GM21717 (cell line): ENCODE results near the gene KRTAP9-1.
"Not testable (repeated sequence)": the region's sequence is repeated elsewhere in the genome, so short reads cannot be mapped to it uniquely, and the experiment has no call there.

Experiments used
- ATAC-seq: cut with Tn5 transposase; IDR thresholded peaks from one replicate; pipeline ENCODE4 v1.9.1; 2021; ENCODE audit warnings: mild to moderate bottlenecking, moderate library complexity; ENCODE audit not compliant: unreplicated experiment

KRTAP9-1 gene

DNA sequence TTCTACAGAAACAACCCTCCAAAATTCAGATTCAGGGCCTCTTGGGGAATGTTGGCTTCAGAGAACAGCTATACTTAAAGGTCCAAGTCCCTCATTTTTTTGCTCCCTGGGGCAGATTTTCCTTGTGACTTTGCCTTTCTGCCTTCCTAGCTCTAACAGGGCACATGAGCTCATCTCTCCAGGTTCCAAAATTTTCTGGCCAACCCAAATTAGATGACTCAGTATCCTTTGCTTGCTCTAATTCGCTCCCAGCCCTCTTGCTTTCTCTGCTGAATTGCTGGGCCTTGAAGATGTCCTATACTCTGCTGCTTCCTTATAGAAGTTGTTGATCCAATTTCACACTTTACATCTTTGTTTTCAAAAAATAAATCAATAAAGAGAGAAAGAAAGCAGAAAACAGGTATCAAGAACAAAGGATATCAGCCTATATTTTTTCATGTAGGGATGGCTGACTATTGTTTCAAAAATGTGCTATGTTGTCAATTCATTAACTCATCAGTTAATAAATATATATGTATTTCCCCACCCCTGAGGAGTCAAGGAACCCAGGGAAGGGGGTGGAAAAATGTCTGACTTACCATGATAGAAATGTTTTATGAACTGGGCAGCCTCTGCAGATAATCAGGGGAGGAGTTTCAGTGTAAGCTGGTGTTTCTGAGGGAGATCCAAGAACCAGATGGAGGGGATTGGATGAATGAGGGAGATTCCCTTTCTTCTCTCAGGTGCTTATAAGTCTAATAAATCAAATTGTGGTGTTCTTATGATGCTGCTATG lies 10.7 kb upstream of the KRTAP9-1 start:
- no peak for ATAC-seq

DNA sequence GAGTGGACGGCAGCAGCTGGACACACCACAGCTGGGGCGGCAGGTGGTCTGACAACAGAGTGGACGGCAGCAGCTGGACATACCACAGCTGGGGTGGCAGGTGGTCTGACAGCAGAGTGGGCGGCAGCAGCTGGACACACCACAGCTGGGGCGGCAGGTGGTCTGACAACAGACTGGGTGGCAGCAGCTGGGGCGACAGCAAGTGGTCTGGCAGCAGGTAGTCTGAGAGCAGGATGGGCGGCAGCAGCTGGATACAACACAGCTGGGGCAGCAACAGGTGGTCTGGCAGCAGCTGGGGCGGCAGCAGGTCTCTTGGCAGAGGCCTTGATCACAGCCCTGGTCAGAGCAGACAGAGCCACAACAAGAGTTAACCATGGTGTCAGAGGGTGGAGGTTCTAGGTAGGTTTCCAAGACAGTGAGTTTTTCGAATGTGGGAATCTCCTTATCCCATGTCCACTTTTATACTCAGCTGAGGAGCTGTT lies 5.2 kb upstream of the KRTAP9-1 start, which contains the start of gene KRTAP4-1:
KRTAP4-1 (minus strand) TSS at position 432 of the 482 bp plus-strand sequence; CDS start at position 375, 57 bp downstream.
- ATAC-seq: no peak

DNA sequence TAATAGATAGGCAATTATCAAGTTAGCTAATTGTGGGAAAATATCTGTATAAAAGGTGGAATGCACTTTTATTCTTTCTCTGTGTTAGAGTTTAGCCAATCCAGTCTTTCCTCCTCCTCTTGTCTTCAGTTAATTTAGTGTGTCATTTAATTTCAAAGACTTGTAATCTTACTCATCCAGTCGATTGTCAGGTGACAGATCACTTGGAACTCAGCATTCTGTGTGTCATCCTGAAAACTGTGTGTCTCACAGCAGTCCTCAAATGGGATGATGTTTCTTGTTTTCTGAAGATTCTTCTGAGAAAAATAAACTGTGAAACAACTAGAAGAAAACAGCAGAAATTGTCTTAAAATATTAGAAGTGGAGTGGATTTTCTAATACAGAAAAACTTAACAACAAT lies 4.7 kb upstream of the KRTAP9-1 start:
- no peak for ATAC-seq

DNA sequence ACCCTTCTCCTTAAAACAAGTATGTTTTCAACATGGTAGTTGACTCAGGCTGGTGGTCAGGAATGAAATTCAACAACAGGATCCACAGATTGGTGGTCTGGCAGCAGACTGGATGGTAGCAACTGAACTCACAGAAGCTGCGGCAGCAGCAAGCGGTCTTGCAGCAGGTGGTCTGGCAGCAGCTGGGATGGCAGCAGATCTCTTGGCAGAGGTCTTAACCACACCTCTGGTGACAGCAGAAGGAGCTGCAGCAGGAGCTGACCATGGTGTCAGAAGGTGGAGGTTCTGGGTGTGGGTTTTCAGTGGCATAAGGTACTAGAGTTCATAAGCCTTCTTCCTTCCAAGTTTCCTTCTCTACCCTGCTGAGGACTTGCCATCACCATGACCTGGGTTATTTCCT lies 2.8 kb upstream of the KRTAP9-1 start:
- no peak for ATAC-seq

DNA sequence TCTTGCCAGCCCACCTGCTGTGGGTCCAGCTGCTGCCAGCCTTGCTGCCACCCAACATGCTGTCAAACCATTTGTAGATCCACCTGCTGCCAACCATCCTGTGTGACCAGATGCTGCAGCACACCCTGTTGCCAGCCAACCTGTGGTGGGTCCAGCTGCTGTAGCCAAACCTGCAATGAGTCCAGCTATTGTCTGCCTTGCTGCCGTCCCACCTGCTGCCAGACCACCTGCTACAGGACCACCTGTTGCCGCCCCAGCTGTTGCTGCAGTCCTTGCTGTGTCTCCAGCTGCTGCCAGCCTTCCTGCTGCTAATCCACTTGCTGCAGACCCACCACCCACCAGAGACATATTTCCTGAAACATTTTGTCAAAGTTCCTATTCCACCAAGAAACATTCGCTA lies 641 bp downstream of the KRTAP9-1 start:
- no peak for ATAC-seq

DNA sequence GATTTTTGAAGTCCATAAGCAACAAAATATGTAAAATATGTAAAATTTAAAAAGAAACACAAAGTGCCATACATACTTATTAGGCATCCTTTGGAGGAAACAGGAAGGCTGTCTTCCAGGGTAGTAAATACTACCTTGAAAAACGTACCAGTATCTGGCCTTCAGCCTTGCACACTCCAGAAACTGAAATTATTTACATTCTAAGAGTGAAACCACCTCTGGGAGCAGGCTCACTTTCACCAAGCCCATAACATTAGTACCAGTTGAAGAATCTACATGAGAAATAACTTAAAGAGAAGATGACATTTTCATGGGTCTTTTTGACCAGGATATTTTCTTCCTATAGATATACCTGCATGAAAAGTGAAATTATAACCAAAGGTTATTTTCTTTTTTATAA lies 6.4 kb downstream of the KRTAP9-1 start:
- ATAC-seq: no peak

DNA sequence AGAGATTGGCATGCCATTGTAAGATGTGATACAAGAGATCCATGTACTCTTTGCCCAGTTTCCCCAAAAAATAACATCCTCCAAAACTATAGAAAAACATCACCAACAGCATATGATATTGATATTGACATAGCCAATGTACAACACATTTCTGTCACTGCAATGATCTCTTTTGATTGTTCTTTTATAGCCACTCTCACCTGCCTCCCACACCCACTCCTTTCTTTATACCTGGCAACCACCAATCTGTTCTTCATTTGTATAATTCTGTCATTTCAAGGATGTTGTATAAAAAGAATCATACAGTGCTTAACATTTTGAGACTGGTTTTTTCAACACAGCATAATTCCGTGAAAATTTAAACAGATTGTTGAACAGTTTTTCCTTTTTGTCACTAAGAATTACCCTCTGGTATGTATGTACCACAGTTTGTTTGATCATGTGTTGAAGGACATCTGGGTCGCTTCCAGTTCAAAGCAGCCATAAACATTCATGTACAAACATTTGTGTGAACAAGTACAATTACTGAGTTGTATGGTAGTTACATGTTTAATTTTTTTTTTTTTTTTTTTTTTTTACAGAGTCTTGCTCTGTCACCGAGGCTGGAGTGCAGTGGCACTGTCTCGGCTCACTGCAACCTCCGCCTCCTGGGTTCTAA lies 9.9 kb downstream of the KRTAP9-1 start:
- no peak for ATAC-seq

DNA sequence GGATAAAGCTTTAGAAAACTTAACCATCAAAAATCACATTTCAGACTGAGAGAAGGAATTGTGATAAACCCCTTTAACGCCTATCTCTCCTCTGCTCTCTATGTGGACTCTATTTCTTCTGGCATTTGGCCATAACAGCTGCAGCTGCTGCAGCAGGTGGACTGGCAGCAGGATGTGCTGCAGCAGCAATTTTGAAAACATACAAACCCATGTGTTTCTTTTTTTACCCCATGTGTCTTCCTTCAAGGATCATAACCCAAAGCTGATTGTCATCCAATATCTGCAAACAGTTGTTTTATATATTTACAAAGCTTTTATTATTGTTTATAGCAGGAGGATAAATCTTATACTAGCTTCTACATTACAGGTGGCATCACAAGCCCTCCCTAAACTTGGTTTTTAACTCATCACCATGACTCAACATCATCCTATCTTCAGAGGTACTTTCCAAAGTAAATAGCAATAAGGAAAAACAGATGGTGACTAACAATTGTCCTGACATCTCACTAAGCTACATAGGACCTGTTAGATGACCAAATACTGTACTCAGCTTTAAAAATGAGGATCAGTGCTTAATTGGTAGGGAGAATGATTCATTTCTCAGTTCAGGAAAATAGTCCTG lies 22.3 kb downstream of the KRTAP9-1 start:
- ATAC-seq: no peak

DNA sequence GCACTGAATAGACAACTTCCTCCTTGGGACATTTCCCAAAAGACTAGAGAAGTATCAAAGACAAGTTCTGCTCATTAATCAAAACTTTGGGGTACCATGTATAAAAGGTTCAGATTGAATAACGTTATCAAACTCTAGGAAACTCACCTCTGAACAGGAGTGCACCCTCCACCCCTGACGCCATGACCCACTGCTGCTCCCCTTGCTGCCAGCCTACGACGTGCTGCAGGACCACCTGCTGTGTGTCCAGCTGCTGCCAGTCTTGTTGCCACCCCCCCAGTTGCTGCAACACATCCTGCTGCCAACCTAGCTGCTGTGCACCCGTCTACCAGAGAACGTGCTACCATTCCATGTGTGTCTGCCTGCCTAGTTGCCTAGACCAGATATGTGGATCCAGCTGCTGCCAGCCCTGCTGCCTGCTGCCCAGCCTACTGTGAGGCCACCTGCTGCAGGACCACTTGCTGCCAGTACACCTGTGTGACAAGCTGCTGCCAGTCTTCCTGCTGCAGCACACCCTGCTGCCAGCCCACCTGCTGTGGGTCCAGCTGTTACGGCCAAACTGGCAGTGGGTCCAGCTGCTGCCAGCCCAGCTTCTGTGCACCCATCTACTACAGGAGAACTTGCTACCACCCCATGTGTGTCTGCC lies 23.0 kb downstream of the KRTAP9-1 start:
- ATAC-seq: no peak

DNA sequence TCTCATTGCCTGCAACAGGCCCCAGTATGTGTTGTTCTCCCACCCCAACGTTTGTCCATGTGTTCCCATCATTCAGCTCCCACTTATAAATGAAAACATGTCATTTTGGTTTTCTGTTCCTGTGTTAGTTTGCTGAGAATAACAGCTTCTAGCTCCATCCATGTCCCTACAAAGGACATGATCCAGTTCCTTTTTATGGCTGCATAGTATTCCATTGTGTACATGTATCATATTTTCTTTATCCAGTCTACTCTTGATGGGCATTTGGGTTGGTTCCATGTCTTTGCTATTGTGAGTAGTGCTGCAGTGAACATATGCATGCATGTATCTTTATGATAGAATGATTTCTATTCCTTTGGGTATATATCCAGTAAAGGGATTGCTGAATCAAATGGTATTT lies 26.0 kb downstream of the KRTAP9-1 start:
- ATAC-seq: no peak

DNA sequence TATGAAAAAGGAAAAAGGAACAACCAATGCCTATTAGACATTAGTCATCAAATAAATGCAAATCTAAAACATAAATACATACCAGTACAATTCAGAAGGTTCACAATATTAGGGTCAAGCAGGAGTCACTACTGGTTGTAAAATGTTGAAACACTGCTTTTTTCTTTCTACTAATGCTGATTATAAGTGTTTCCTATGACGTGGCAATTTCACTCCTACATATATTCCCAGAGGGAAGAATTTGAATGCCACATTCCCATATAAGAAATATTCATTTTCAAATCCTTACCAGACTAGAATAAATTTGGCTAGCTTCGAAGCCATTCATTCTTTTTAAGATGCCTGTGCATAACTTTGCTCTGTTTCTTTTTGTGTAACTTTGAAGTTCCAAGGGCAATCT lies 34.1 kb downstream of the KRTAP9-1 start:
- no peak for ATAC-seq

DNA sequence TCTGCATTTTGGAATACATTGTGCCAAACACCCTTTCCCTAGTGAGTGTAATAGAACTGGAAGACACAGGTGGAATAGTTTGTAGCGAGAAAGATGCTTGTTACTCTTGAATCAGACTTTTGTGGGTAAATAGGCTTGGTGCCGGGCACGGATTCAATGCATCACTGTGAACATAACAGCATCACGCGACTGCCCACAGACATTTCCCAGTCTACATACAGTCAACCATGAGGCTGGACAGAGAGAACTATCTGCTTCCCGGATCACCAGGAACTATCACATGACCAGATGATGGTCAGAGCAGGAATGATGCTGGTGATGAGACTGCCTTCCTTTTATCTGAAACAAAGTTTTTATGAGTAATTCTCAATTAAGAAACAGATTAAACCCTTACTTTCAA lies 36.4 kb downstream of the KRTAP9-1 start:
- ATAC-seq: no peak

DNA sequence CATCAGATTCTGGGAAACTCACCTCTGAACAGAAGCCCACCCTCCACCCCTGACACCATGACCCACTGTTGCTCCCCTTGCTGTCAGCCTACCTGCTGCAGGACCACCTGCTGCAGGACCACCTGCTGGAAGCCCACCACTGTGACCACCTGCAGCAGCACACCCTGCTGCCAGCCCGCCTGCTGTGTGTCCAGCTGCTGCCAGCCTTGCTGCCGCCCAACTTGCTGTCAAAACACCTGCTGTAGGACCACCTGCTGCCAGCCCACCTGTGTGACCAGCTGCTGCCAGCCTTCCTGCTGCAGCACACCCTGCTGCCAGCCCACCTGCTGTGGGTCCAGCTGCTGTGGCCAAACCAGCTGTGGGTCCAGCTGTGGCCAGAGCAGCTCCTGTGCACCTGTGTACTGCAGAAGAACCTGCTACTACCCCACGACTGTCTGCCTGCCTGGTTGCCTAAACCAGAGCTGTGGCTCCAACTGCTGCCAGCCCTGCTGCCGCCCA lies 37.0 kb downstream of the KRTAP9-1 start, which contains the start of gene KRTAP9-2:
KRTAP9-2 (plus strand) TSS at position 51 of the 498 bp plus-strand sequence; CDS start at position 58, 7 bp downstream.
- ATAC-seq: not testable (repeated sequence)

DNA sequence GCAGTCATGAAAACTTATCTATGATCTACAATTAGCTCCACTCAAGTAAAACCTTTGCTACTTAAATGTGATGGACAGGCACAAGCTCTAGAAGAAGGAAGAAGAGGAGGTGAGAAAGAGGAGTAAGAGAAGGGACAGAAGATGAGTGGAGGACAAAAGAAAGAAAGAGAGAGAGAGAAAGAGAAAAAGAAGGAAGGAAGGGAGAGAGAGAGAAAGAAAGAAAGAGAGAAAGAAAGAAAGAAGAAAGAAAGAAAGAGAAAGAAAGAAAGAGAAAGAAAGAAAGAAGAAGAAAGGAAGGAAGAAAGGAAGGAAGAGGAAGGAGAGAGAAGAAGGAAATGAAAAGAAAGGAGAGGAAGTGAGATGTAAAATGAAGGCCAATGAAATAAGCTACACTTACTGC lies 40.4 kb downstream of the KRTAP9-1 start:
- no peak for ATAC-seq

DNA sequence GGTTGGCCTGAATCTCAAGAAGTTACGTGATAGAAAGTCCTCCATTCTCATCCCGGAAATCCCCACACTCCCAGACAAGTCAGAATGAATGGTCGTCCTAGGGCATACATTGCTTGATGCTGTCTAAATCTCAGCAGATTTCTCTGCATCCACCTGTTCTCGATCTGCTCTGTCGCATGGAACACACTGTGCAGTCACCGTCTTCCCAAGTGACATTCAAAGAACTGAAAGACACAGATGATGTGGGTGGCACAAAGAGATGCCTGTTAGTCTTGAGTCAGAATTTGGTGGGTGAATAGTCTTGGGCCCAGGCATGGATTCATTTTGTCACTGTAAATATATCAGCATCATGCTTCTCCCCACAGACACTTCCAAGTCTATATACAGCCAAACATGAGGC lies 42.0 kb downstream of the KRTAP9-1 start:
- ATAC-seq: no peak

DNA sequence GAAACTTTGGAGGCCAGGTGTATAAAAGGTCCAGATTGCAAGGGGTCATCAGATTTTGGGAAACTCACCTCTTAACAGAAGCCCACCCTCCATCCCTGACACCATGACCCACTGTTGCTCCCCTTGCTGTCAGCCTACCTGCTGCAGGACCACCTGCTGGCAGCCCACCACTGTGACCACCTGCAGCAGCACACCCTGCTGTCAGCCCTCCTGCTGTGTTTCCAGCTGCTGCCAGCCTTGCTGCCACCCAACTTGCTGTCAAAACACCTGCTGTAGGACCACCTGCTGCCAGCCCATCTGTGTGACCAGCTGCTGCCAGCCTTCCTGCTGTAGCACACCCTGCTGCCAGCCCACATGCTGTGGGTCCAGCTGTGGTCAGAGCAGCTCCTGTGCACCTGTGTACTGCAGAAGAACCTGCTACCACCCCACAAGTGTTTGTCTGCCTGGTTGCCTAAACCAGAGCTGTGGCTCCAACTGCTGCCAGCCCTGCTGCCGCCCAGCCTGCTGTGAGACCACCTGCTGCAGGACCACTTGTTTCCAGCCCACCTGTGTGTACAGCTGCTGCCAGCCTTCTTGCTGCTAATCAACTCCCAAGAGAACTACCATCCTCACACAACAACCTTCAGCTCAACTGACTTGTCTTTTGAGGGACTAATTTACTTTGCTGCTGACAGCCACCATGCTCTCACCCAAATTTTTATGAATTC lies 42.9 kb downstream of the KRTAP9-1 start, which contains the start of gene KRTAP9-3:
KRTAP9-3 (plus strand) TSS at position 51 of the 707 bp plus-strand sequence; CDS start at position 104, 53 bp downstream.
- not testable (repeated sequence) for ATAC-seq

DNA sequence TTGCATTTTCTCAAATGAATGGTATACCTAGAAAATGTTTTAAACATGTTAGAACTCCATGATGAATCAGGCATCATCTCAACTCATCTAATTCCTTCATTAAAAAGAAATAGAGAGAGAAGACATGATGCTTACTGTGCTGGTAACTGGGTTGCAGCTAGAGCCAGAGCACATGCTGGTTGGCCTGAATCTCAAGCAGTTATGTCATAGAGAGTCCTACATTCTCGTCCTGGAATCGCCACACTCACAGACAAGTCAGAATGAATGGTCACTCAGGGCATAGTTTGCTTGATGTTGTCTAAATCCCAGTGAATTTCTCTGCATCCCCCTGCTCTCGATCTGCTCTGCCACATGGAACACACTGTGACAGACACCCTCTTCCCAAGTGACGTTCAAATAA lies 47.4 kb downstream of the KRTAP9-1 start:
- ATAC-seq: not testable (repeated sequence)

DNA sequence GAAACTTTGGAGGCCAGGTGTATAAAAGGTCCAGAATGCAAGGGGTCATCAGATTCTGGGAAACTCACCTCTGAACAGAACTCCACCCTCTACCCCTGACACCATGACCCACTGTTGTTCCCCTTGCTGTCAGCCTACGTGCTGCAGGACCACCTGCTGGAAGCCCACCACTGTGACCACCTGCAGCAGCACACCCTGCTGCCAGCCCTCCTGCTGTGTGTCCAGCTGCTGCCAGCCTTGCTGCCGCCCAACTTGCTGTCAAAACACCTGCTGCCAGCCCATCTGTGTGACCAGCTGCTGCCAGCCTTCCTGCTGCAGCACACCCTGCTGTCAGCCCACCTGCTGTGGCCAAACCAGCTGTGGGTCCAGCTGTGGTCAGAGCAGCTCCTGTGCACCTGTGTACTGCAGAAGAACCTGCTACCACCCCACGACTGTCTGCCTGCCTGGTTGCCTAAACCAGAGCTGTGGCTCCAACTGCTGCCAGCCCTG lies 48.3 kb downstream of the KRTAP9-1 start, which contains the start of gene KRTAP9-8:
KRTAP9-8 (plus strand) TSS at position 51 of the 489 bp plus-strand sequence; CDS start at position 104, 53 bp downstream.
- ATAC-seq: not testable (repeated sequence)
